A673 (cell line): ENCODE results near the gene CGB2. TPM values are rescaled to one million over a fixed set of nuclear protein-coding genes. Genes with fewer than 3 reads are reported as not detected.

ENCODE experiments used
- BruUV-seq: library from RNA; stranded (reverse); fragments of 400-500 nt; replicated peaks from 2 replicates; lab custom pipeline; 2021; lab: Mats Ljungman, UMichigan
- CTCF ChIA-PET: fragments of 300-600 bp; sonication (Branson Sonifier 250); formaldehyde crosslinking; loops from one replicate; lab custom pipeline; 2022; ENCODE audit warnings: antibody characterized with exemption; lab: Charles Lee
- POLR2A ChIA-PET: fragments of 300-600 bp; sonication (Branson Sonifier 250); formaldehyde crosslinking; loops from one replicate; lab custom pipeline; 2022; ENCODE audit warnings: antibody characterized with exemption; ENCODE audit not compliant: low non-redundant PET; lab: Charles Lee
- DNase-seq: peaks from one replicate; pipeline ENCODE4 v3.0.0-alpha.2; 2015; ENCODE audit warnings: low spot score
- H3K27ac ChIP-seq: fragments of 200-600 bp; sonication (generic); 2 replicates; pipeline ENCODE4 v1.5.1; 2016; ENCODE audit warnings: mixed run types, low read depth, mild to moderate bottlenecking, mixed read lengths, antibody characterized with exemption, low read length; ENCODE audit not compliant: poor library complexity, severe bottlenecking
- H3K27me3 ChIP-seq: fragments of 200-600 bp; sonication (generic); replicated peaks from 2 replicates; pipeline ENCODE4 v1.6.1; 2017; ENCODE audit warnings: mixed run types, low read depth, mild to moderate bottlenecking, mixed read lengths, antibody characterized with exemption, low read length; ENCODE audit not compliant: insufficient read depth, poor library complexity
- H3K36me3 ChIP-seq: fragments of 200-600 bp; sonication (generic); 2 replicates; pipeline ENCODE4 v1.6.1; 2016; ENCODE audit warnings: mixed run types, mild to moderate bottlenecking, mixed read lengths, antibody characterized with exemption, low read length; ENCODE audit not compliant: insufficient read depth, poor library complexity, severe bottlenecking
- H3K4me1 ChIP-seq: fragments of 200-600 bp; sonication (generic); 2 replicates; pipeline ENCODE4 v1.6.1; 2017; ENCODE audit warnings: mixed run types, mild to moderate bottlenecking, mixed read lengths, antibody characterized with exemption, low read length; ENCODE audit not compliant: insufficient read depth, poor library complexity, severe bottlenecking
- H3K4me3 ChIP-seq: fragments of 200-600 bp; sonication (generic); 2 replicates; pipeline ENCODE4 v1.5.1; 2016; ENCODE audit warnings: low read depth, mixed run types, mild to moderate bottlenecking, mixed read lengths, low read length; ENCODE audit not compliant: poor library complexity, severe bottlenecking
- H3K9me3 ChIP-seq: fragments of 200-600 bp; sonication (generic); 2 replicates; pipeline ENCODE4 v1.6.1; 2016; ENCODE audit warnings: mixed run types, low read depth, mild to moderate bottlenecking, mixed read lengths, antibody characterized with exemption, low read length; ENCODE audit not compliant: poor library complexity, severe bottlenecking
- CTCF ChIP-seq: fragments of 300-800, 200-600 bp; sonication (generic); conservative IDR thresholded peaks from 2 replicates; pipeline ENCODE4 v1.5.1; 2017; ENCODE audit warnings: low read depth, mild to moderate bottlenecking, antibody characterized with exemption, low read length, moderate library complexity, mixed read lengths
- EZH2 ChIP-seq: fragments of 200-600 bp; sonication (generic); IDR thresholded peaks from 2 replicates; pipeline ENCODE4 v1.6.1; 2017; ENCODE audit warnings: borderline replicate concordance, low read depth, mild to moderate bottlenecking, mixed read lengths, antibody characterized with exemption, low read length; ENCODE audit not compliant: poor library complexity, severe bottlenecking
- intact Hi-C: fragments of 100-400 bp; cut with micrococcal nuclease; formaldehyde crosslinking; loops from one replicate; pipeline ENCODE4 v1.10.0; 2022; ENCODE audit not compliant: unreplicated experiment
- total RNA-seq: library from RNA; stranded (reverse); gene quantifications from 2 replicates; pipeline ENCODE4 v1.2.3, GENCODE V29; 2021

The CGB2 gene
- total RNA-seq, 1 experiment from 2014 or later: not detected

DNA sequence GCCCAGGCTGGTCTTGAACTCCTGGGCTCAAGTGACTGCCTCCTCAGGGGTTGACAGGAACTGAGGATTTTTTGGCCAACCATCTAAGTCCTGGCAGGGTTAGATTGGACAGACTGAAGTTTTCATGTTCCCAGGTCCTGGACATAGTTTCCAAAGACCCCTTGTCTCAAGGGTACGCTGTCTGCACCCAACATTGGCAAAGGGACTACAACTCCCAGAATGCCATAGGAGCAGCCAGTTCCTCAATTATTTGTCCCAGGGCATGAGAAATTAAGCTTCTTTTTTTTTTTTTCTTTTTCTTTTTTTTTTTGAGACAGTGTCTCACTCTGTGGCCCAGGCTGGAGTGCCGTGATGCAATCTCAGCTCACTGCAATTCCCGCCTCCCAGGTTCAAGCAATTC lies 45.5 kb upstream of the CGB2 start:
- no peaks in the 10 kb centered on the region for H3K9me3 ChIP-seq
- peaks cover 47% of the 10 kb centered on the region for H3K36me3 ChIP-seq
- no peak overlapping the region for H3K27ac ChIP-seq
- ChIA-PET CTCF (interaction anchor here (0.6 to 0.9 kb wide), 2 partner anchors 15 to 23 kb away, joined by 3 to 4 read pairs; no protein-coding TSS in a partner anchor), POLR2A (no interaction called here)
- no peaks in the 10 kb centered on the region for H3K27me3 ChIP-seq
- TF ChIP-seq EZH2: no peak
- TF ChIP-seq CTCF: no peak
- no peaks in the 10 kb centered on the region for H3K4me1 ChIP-seq
- no peak overlapping the region for H3K4me3 ChIP-seq
- BruUV-seq: no TSS peak
- DNase-seq: no peak
- intact Hi-C loops: no loop called here

- DNase-seq: no peak
- H3K9me3 ChIP-seq: no peaks in the 10 kb centered on the region
- H3K27ac ChIP-seq: no peak overlapping the region
- peaks cover 5% of the 10 kb centered on the region for H3K4me1 ChIP-seq
- H3K27me3 ChIP-seq: no peaks in the 10 kb centered on the region
- intact Hi-C loops: no loop called here
- TF ChIP-seq EZH2 (no peak), CTCF (no peak)
- no peak overlapping the region for H3K4me3 ChIP-seq
- no TSS peak for BruUV-seq
- H3K36me3 ChIP-seq: peaks cover 45% of the 10 kb centered on the region
- CTCF ChIA-PET: interaction anchor here (0.7 kb wide), 1 partner anchor 134 kb away, joined by 3 read pairs; no protein-coding TSS in a partner anchor
- POLR2A ChIA-PET: no interaction called here
These were observed 44.4 kb upstream of the CGB2 start for GRCh38 chr19:48987323-48987722.

DNA sequence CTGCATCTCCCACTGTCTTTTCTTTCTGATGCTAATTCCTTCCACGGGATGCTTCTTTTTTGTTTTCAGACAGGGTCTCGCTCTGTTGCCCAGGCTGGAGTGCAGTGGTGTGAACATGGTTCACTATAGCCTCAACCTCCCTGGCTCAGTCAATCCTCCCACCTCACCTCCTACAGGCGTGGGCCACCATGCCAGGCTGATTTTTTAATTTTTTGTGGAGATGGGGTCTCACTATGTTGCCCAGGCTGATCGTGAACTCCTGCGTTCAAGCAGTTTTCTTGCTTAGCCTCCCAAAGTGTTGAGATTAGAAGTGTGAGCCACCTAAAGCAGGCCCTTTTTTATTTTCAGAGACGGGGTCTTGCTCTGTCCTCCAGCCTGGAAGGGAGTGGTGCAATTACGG lies 43.4 kb upstream of the CGB2 start:
- ChIA-PET POLR2A (no interaction called here), CTCF (no interaction called here)

More for the DNA sequence above, 43.4 kb upstream of the CGB2 start:
- H3K4me3 ChIP-seq: no peak overlapping the region
- H3K4me1 ChIP-seq: peaks cover 5% of the 10 kb centered on the region
- no peaks in the 10 kb centered on the region for H3K27me3 ChIP-seq
- no peak for TF ChIP-seq EZH2
- no peak for TF ChIP-seq CTCF
- intact Hi-C loops: no loop called here
- H3K27ac ChIP-seq: no peak overlapping the region
- H3K9me3 ChIP-seq: no peaks in the 10 kb centered on the region
- DNase-seq: no peak
- TSS peak; percentile 13 for BruUV-seq
- H3K36me3 ChIP-seq: peaks cover 36% of the 10 kb centered on the region
